ENCODE results near the gene FRMPD4. TPM values are rescaled to one million over a fixed set of nuclear protein-coding genes. Genes with fewer than 3 reads are reported as not detected.

The FRMPD4 gene
- total RNA-seq, 2 experiments from 2014 or later, result not detected

DNA sequence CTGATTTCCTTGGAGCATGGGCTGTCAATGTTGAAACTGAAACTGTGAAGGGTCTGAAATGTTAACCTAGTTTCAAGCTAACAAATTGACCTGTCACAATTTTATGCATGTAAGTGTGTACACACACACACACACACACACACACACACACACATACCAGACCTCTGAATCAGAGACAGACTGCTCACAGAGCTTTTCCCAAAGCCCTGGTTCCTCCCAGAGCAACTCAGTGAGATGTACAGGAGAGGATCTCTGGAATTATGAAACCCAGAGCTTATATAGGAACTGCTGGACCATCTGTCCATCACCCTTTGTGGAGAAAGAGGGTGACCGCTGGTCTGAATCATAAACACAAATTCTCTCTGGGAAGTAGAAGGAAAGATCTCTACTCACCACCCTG, 424.8 kb downstream of the FRMPD4 start:
- H3K4me3 Mint-ChIP-seq, result no peak overlapping the region
- no peaks in the 10 kb centered on the region for H3K36me3 Mint-ChIP-seq (ENCODE audit: low read depth)

DNA sequence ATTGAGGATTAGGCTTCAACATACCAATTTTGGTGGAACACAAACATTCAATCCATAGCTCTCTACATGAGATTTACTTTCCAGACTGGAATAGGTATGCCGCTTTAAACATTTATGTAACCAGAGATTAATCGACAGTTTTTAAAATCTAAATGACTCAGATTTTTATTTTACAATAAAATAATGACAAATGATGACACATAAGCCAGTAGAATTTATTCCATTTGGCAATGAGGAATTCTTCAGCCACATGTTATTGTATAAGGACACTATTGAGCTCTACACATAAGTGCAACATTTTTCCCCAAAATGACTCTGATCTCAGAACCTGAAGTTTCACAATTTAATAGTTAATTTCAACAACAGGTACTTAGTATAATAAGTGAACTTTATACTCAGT, 425.9 kb downstream of the FRMPD4 start:
- intact Hi-C loops (cut with micrococcal nuclease), result no loop called here
- H3K27me3 Mint-ChIP-seq (ENCODE audit: low read depth), result peaks cover 2% of the 10 kb centered on the region
- H3K4me3 Mint-ChIP-seq, result no peak overlapping the region
- H3K36me3 Mint-ChIP-seq (ENCODE audit: low read depth), result no peaks in the 10 kb centered on the region
- H3K27ac Mint-ChIP-seq, result no peak overlapping the region
- CTCF ChIA-PET, result no interaction called here
- no peaks in the 10 kb centered on the region for H3K4me1 Mint-ChIP-seq (ENCODE audit: low read depth)
- no peak for DNase-seq
- no peaks in the 10 kb centered on the region for H3K9me3 Mint-ChIP-seq

More for the DNA sequence above, 424.8 kb downstream of the FRMPD4 start:
- H3K4me1 Mint-ChIP-seq (ENCODE audit: low read depth), result no peaks in the 10 kb centered on the region
- peaks cover 2% of the 10 kb centered on the region for H3K27me3 Mint-ChIP-seq (ENCODE audit: low read depth)
- H3K27ac Mint-ChIP-seq, result no peak overlapping the region
- CTCF ChIA-PET, result interaction anchor here (1.0 kb wide), 1 partner anchor 9 kb away, joined by 3 read pairs; no protein-coding TSS in a partner anchor
- no peaks in the 10 kb centered on the region for H3K9me3 Mint-ChIP-seq
- intact Hi-C loops (cut with micrococcal nuclease), result no loop called here
- DNase-seq, result no peak

DNA sequence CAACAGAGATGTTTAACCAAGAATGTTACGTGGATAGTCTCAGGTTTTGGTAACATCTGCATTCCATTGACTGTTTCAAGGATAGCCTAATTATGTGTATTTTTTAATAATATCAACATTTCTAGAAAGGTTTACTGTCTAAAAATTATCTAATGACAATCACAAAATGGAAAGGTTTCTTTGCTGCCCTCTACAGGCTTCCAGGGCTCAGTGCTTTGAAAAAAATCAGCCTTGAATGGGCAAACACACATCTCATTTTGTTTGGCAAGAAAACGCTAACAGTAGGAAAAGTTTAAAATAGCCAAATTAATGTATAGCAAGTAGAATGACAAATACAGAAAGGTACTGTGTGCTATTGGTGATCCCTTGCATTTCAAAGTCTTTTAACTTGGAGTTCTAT, 429.6 kb downstream of the FRMPD4 start:
- CTCF ChIA-PET, result interaction anchor here (1.2 kb wide), 1 partner anchor 21 kb away, joined by 4 read pairs; no protein-coding TSS in a partner anchor
- Mint-ChIP-seq H3K27me3 (ENCODE audit: low read depth) (no peaks in the 10 kb centered on the region), H3K27ac (no peak overlapping the region), H3K4me1 (ENCODE audit: low read depth) (no peaks in the 10 kb centered on the region), H3K4me3 (no peak overlapping the region), H3K36me3 (ENCODE audit: low read depth) (no peaks in the 10 kb centered on the region), H3K9me3 (no peaks in the 10 kb centered on the region)
- no peak for DNase-seq
- intact Hi-C loops (cut with micrococcal nuclease), result loop anchor here (1.0 to 5.0 kb wide), 2 partner anchors 204 to 1035 kb away; no protein-coding TSS in a partner anchor

DNA sequence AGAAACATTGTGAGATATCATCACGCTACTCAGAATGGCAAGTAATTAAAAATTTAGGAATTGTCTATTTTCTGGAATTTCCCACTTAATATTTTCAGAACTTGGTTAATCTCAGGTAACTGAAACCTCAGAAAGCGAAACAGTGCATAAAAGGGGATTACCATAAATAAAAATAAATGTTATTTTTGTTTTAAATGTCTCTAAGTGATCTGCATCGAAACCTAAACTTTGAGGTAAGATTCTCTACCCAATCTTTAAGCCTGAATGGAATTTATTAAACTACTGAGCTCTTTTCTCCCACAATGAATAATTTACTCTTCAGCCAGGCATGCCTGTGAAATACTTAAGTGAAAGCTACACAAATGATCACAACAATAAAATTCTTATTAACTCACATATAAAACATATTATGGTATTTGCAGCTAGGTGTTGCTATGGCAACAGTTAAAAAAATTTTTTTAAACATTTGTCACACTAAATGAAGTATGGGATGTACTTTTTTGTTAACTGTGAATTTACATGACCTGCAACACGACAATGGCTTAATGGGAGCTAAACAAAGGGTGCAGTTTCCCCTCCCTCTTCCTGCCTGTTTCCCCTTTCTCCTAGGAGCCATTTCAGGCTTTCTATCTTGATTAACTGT, 432.7 kb downstream of the FRMPD4 start:
- Mint-ChIP-seq H3K4me1 (ENCODE audit: low read depth) (no peaks in the 10 kb centered on the region), H3K36me3 (ENCODE audit: low read depth) (no peaks in the 10 kb centered on the region), H3K9me3 (no peaks in the 10 kb centered on the region), H3K27ac (no peak overlapping the region), H3K27me3 (ENCODE audit: low read depth) (no peaks in the 10 kb centered on the region), H3K4me3 (no peak overlapping the region)
- DNase-seq, result no peak
- intact Hi-C loops (cut with micrococcal nuclease), result no loop called here
- CTCF ChIA-PET, result interaction anchor here (0.8 to 1.1 kb wide), 2 partner anchors 10 to 131 kb away, joined by 3 to 4 read pairs; no protein-coding TSS in a partner anchor

DNA sequence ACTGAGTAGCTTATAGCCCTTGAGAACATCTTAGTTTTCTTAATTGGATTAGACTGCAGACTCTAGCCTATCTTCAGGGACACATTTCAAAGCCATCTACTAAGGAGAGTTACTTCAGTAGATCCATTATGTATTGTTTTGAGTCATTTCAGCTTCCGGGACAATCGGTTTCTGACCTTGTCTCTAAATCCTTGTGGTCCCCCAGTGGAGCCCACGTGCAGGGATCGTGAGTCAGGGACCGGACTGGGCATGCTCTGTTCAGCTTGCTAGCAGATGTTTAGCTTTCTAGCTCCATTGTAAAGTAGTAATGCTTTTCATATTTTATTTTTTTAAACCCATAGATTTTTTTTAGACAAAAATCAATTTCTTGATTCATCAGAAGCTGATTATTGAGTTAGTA, 441.0 kb downstream of the FRMPD4 start:
- peaks cover 2% of the 10 kb centered on the region for H3K27me3 Mint-ChIP-seq (ENCODE audit: low read depth)
- no peaks in the 10 kb centered on the region for H3K9me3 Mint-ChIP-seq
- no peaks in the 10 kb centered on the region for H3K36me3 Mint-ChIP-seq (ENCODE audit: low read depth)
- no peak for DNase-seq
- no peak overlapping the region for H3K27ac Mint-ChIP-seq
- H3K4me1 Mint-ChIP-seq (ENCODE audit: low read depth), result no peaks in the 10 kb centered on the region
- H3K4me3 Mint-ChIP-seq, result no peak overlapping the region
- intact Hi-C loops (cut with micrococcal nuclease), result loop anchor here (5.0 kb wide), 1 partner anchor 123 kb away; no protein-coding TSS in a partner anchor
- CTCF ChIA-PET, result no interaction called here

DNA sequence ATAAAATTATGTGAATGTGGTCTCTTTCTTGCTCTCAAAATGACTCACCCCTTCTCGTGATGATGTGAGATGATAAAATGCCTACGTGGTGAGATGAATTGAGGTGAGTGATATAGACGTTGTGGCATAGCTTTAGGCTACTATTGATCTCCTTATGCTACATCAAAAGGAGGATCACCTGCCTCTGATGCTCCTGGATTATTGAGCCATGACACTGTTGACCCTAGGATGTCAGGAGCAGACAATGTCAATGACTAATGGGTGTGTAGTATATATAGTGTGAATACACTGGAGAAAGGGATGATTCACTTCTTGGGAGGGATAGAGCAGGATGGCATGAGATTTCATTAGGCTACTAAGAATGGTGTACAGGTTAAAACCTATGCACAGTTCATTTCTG, 442.3 kb downstream of the FRMPD4 start:
- Mint-ChIP-seq H3K27me3 (ENCODE audit: low read depth) (peaks cover 2% of the 10 kb centered on the region), H3K4me1 (ENCODE audit: low read depth) (no peaks in the 10 kb centered on the region), H3K4me3 (no peak overlapping the region), H3K9me3 (no peaks in the 10 kb centered on the region), H3K27ac (no peak overlapping the region), H3K36me3 (ENCODE audit: low read depth) (no peaks in the 10 kb centered on the region)
- CTCF ChIA-PET, result interaction anchor here (1.2 kb wide), 1 partner anchor 9 kb away, joined by 3 read pairs; no protein-coding TSS in a partner anchor
- DNase-seq, result no peak
- intact Hi-C loops (cut with micrococcal nuclease), result no loop called here

DNA sequence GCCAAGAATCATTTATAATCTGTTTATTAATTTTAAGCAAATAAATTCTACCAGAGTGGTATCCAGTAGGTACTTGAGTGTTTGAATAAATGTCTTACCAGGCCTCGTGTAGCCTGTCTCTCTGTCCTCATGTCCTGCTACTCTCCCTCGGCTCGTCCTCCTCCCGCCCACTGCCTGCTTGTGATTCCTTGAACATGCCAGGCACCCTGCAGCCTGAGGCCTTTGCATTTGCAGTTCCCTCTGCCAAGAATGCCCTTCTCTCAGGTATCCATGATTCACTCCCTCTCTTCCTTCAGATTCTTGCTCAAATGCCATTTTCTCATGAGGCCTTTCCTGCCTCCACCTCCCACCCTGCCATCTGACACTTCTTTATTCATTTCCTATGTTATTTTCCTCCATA, 443.3 kb downstream of the FRMPD4 start:
- CTCF ChIA-PET, result interaction anchor here (1.2 kb wide), 1 partner anchor 10 kb away, joined by 3 read pairs; no protein-coding TSS in a partner anchor
- Mint-ChIP-seq H3K4me3 (no peak overlapping the region), H3K27ac (no peak overlapping the region), H3K27me3 (ENCODE audit: low read depth) (peaks cover 2% of the 10 kb centered on the region), H3K4me1 (ENCODE audit: low read depth) (no peaks in the 10 kb centered on the region), H3K36me3 (ENCODE audit: low read depth) (no peaks in the 10 kb centered on the region), H3K9me3 (no peaks in the 10 kb centered on the region)
- no peak for DNase-seq
- intact Hi-C loops (cut with micrococcal nuclease), result no loop called here

DNA sequence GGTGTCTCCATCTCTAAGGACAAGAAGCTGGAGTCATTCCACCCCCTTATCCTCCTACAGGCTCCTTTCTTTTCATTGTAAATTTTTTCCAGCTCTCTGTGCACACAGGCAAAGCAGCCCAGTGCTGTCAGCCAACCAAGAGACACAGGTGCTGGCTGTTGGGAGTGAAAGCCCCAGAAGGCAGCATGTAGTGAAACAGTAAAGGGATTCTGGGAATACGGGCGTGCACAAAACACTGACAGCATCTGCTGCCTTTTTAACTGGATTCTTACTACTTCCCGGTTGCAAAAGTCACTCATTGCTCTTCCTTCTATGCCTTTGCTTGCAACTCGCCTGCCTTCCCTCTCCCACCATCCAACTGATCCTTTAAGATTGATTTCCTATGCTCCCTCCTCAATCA, 444.4 kb downstream of the FRMPD4 start:
- Mint-ChIP-seq H3K9me3 (no peaks in the 10 kb centered on the region), H3K36me3 (ENCODE audit: low read depth) (no peaks in the 10 kb centered on the region), H3K27me3 (ENCODE audit: low read depth) (no peaks in the 10 kb centered on the region), H3K4me3 (no peak overlapping the region), H3K4me1 (ENCODE audit: low read depth) (no peaks in the 10 kb centered on the region), H3K27ac (no peak overlapping the region)
- intact Hi-C loops (cut with micrococcal nuclease), result no loop called here
- CTCF ChIA-PET, result no interaction called here
- no peak for DNase-seq

DNA sequence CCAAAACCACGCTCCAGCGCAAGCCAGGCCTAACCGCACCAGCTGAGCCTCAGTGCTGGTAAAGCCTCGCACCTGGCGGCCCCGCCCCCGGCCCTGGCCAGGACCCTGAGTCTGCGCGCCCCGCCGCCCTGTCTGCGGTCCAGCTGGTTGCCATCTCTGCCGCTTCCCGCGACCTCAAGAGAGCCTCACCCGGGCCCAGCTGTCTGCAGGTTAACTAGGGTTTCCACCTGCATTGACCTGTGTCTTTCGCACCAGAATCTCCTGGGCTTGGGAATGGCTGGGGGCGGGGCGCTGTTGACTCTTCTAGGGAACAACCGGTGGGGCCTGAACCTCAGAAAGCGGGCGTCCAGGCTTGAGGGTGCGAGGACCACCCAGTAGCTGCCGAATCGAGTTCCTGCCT, 445.3 kb downstream of the FRMPD4 start:
- no peak for DNase-seq
- CTCF ChIA-PET, result no interaction called here
- Mint-ChIP-seq H3K4me1 (ENCODE audit: low read depth) (no peaks in the 10 kb centered on the region), H3K4me3 (no peak overlapping the region), H3K9me3 (no peaks in the 10 kb centered on the region), H3K36me3 (ENCODE audit: low read depth) (no peaks in the 10 kb centered on the region), H3K27ac (no peak overlapping the region), H3K27me3 (ENCODE audit: low read depth) (no peaks in the 10 kb centered on the region)
- intact Hi-C loops (cut with micrococcal nuclease), result no loop called here

DNA sequence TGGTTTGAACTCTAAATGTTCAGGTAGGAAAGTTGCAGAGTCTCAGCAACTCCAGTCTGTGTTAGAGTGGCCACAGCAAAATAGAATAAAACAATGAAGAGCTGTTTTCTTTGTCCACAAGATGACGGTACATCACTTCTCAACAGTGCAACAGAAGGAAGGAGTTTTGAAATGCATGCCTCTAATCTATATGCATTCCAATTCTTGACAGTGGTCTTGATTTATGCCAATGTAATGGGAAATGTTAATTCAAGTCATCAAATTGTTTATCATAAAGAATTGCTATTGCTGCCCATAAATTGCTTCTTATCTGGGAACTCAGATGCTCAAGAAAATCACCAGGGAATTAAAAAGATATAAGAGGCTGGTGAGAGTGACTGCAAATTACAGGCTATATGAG, 457.4 kb downstream of the FRMPD4 start:
- H3K27me3 Mint-ChIP-seq (ENCODE audit: low read depth), result no peaks in the 10 kb centered on the region
- intact Hi-C loops (cut with micrococcal nuclease), result no loop called here
- no peak overlapping the region for H3K27ac Mint-ChIP-seq
- no peak for DNase-seq
- no peaks in the 10 kb centered on the region for H3K4me1 Mint-ChIP-seq (ENCODE audit: low read depth)
- H3K9me3 Mint-ChIP-seq, result no peaks in the 10 kb centered on the region
- H3K36me3 Mint-ChIP-seq (ENCODE audit: low read depth), result no peaks in the 10 kb centered on the region
- H3K4me3 Mint-ChIP-seq, result no peak overlapping the region
- CTCF ChIA-PET, result interaction anchor here (0.6 kb wide), 1 partner anchor 20 kb away, joined by 3 read pairs; no protein-coding TSS in a partner anchor

DNA sequence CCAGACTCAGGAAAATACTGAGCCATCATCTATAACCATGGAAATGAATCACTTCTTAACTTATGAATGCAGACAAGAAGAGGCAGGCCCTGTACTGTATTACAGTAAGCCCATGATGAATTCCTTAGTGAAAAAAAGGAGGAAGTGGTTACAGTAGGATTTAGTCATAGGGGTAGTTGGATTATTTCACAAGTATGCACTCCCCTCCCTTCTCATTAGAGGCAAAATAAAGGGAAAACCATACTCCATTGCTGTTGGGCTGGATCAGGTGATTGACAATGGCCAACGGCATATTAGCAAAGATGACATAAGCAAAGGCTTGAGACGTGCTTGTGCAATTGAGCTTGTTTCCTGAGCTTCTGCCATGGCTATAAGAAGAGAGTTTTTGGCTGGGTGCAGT, 471.8 kb downstream of the FRMPD4 start:
- Mint-ChIP-seq H3K27me3 (ENCODE audit: low read depth) (no peaks in the 10 kb centered on the region), H3K27ac (no peak overlapping the region), H3K4me1 (ENCODE audit: low read depth) (no peaks in the 10 kb centered on the region), H3K36me3 (ENCODE audit: low read depth) (no peaks in the 10 kb centered on the region), H3K9me3 (no peaks in the 10 kb centered on the region), H3K4me3 (no peak overlapping the region)
- DNase-seq, result no peak
- intact Hi-C loops (cut with micrococcal nuclease), result no loop called here
- CTCF ChIA-PET, result no interaction called here

DNA sequence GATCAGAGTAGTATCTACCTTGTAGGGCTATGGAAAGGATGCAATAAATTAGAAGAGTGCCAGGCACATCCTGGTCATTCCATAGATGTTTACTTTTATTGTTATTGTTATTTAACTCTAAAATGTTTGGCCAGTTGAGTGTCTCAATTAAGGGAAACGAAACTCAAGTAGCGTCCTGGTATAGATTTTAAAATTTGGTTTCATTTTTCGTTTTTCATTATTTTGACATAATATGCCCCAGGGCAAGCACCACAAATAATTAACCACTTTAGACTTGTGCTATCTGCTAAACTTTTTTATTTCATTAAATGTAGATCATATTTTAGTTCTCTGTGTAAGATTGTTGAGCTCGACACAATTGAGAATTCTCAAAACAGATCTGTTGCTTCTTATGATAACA, 473.2 kb downstream of the FRMPD4 start:
- intact Hi-C loops (cut with micrococcal nuclease), result no loop called here
- no peak overlapping the region for H3K4me3 Mint-ChIP-seq
- H3K27me3 Mint-ChIP-seq (ENCODE audit: low read depth), result no peaks in the 10 kb centered on the region
- no peak for DNase-seq
- no peaks in the 10 kb centered on the region for H3K4me1 Mint-ChIP-seq (ENCODE audit: low read depth)
- CTCF ChIA-PET, result no interaction called here
- H3K36me3 Mint-ChIP-seq (ENCODE audit: low read depth), result no peaks in the 10 kb centered on the region
- H3K9me3 Mint-ChIP-seq, result no peaks in the 10 kb centered on the region
- H3K27ac Mint-ChIP-seq, result no peak overlapping the region

DNA sequence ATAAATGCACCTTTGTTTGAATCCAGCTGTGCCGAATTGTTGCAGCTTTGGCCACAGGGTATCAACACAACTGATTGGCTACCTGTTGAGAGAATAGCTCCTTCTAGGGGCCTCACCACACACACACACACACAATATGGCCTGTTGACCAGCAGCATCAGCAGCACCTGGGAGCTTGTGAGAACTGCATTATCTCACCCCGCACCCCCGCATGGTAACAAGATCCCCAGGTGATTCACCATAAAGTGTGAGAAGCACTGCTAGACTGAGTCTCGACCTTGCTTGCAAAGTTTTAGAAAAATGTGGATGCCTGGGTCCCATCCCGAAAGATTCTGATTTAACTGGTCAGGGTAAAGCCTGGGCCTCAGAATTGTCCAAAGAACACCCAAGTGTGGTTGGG, 476.0 kb downstream of the FRMPD4 start:
- CTCF ChIA-PET, result no interaction called here
- Mint-ChIP-seq H3K9me3 (no peaks in the 10 kb centered on the region), H3K4me1 (ENCODE audit: low read depth) (no peaks in the 10 kb centered on the region), H3K4me3 (no peak overlapping the region), H3K27me3 (ENCODE audit: low read depth) (peaks cover 1% of the 10 kb centered on the region), H3K36me3 (ENCODE audit: low read depth) (no peaks in the 10 kb centered on the region), H3K27ac (no peak overlapping the region)
- intact Hi-C loops (cut with micrococcal nuclease), result no loop called here
- no peak for DNase-seq
